ENCODE results near the gene LATS2. TPM values are rescaled to one million over a fixed set of nuclear protein-coding genes. Genes with fewer than 3 reads are reported as not detected.

LATS2 gene
- total and polyA plus RNA-seq, 2 of the 8 experiments (the other 6 are each of a cell fraction or from before 2014, with no cell fraction given), result 8.3 to 26.2 TPM

GRCh38 chr13:20991741-20992520 lies 69.5 kb downstream of the LATS2 start:
- Histone ChIP-seq H3K4me1 (replicated peaks in 1 of 4; ENCODE audit: control insufficient read depth in 3 of 4, insufficient read depth in 4 of 4, low read length in 3 of 4) (no peaks in the 10 kb centered on the region), H2BK20ac (ENCODE audit: low read length) (no peak overlapping the region), H4K5ac (ENCODE audit: insufficient read length, low read depth, low read length) (no peak overlapping the region), H3K23me2 (ENCODE audit: low read depth, low read length) (no peaks in the 10 kb centered on the region), H3K79me2 (ENCODE audit: control insufficient read depth in 1 of 2, insufficient read depth in 2 of 2, low read length in 2 of 2) (peaks cover 0 to 54% of the 10 kb centered on the region in 2 experiments; a peak in 3 of 4 replicates), H2BK5ac (ENCODE audit: low read depth, low read length) (no peak overlapping the region; the same call in 1 of the 2 replicates), H2AFZ (ENCODE audit: low read length) (no peak overlapping the region), H3K4me2 (ENCODE audit: insufficient read depth in 1 of 2, low read depth in 2 of 2, low read length in 2 of 2) (no peak overlapping the region), H2BK15ac (ENCODE audit: low read length) (no peak overlapping the region), H3K23ac (ENCODE audit: insufficient read length) (no peak overlapping the region), H3K18ac (ENCODE audit: extremely low read depth, low read length) (no peak overlapping the region), H2BK120ac (replicated peaks; ENCODE audit: low read depth, low read length) (no peak overlapping the region), H2AK5ac (ENCODE audit: low read depth, low read length) (no peak overlapping the region), H4K91ac (replicated peaks; ENCODE audit: insufficient read length, low read length) (no peak overlapping the region), H4K8ac (ENCODE audit: extremely low read depth, insufficient read depth, low read length) (no peak overlapping the region), H3K14ac (ENCODE audit: insufficient read length) (no peak overlapping the region), H3K27ac (ENCODE audit: low read depth, low read length) (no peak overlapping the region), H3K4me3 (ENCODE audit: extremely low read depth in 1 of 4, insufficient read depth in 2 of 4, low read depth in 3 of 4, low read length in 4 of 4) (no peak overlapping the region), H2BK12ac (ENCODE audit: low read depth, low read length) (no peak overlapping the region), H3K36me3 (ENCODE audit: control insufficient read depth in 2 of 4, insufficient read depth in 4 of 4, low read length in 3 of 4) (peaks cover 10 to 25% (median 16%) of the 10 kb centered on the region in 4 experiments; a peak in 7 of 8 replicates), H4K20me1 (replicated peaks in 1 of 2; ENCODE audit: control insufficient read depth in 1 of 2, insufficient read depth in 2 of 2, low read length in 2 of 2) (peaks cover 4 to 8% of the 10 kb centered on the region in 2 experiments), H3K56ac (replicated peaks; ENCODE audit: insufficient read length, low read depth, low read length) (no peak overlapping the region), H3K9me3 (ENCODE audit: insufficient read depth in 2 of 2, low read depth in 1 of 2, low read length in 1 of 2) (no peaks in the 10 kb centered on the region), H3K79me1 (ENCODE audit: low read depth, low read length) (peaks cover 19% of the 10 kb centered on the region), H3K4ac (replicated peaks; ENCODE audit: insufficient read length, low read depth, low read length) (no peak overlapping the region), H3K27me3 (replicated peaks in 1 of 4; ENCODE audit: control insufficient read depth in 3 of 4, extremely low read depth in 1 of 4, insufficient read depth in 3 of 4, low read length in 3 of 4) (no peaks in the 10 kb centered on the region), H3K9ac (replicated peaks in 1 of 4; ENCODE audit: extremely low read depth in 1 of 4, low read depth in 3 of 4, low read length in 3 of 4) (no peak overlapping the region)
- no peak for TF ChIP-seq MAFK (IDR thresholded peaks at IDR 0.05; ENCODE audit: low read depth, low read length)
- no peak for TF ChIP-seq BRCA1 (IDR thresholded peaks at IDR 0.05; ENCODE audit: low read depth, low read length)
- no peak for TF ChIP-seq HDAC6 (IDR thresholded peaks at IDR 0.05; ENCODE audit: low read depth, low read length)
- TF ChIP-seq SIRT6 (IDR thresholded peaks at IDR 0.05; ENCODE audit: low read length), result no peak
- FAIRE-seq (no peak), DNase-seq (ENCODE audit: low read depth in 1 of 2, low spot score in 2 of 2) (no peak)
- ChIA-PET POLR2A (ENCODE audit: partially characterized antibody) (interaction anchor here (1.3 kb wide), 1 partner anchor 15 kb away, joined by 3 read pairs; no protein-coding TSS in a partner anchor), CTCF (ENCODE audit: partially characterized antibody) (interaction anchor here (1.1 to 1.8 kb wide), 3 partner anchors 26 to 499 kb away, joined by 3 to 4 read pairs (median 3); no protein-coding TSS in a partner anchor)
- 91% methylated on average over 16 of the region's 17 CpGs; no CpG with 5 or more reads in 1 of the 2 experiments for WGBS, 2 experiments (ENCODE audit: extremely low coverage in 1 of 2, insufficient coverage in 1 of 2, insufficient read length in 1 of 2, insufficient replicate concordance in 2 of 2, low coverage in 1 of 2, low lambda C conversion rate in 2 of 2, missing lambda C conversion rate in 1 of 2)
